NCI-H82 treated with DMSO at 0.1 percent for 48 hours (cell line): Measurements from ENCODE around the gene ENO2.

Experiments
- DNase-seq: peaks from one replicate; lab custom pipeline; 2025; ENCODE audit not compliant: unreplicated experiment; lab: John Stamatoyannopoulos, UW

The ENO2 gene

GRCh38 chr12:6959805-6960592, 45.6 kb downstream of the ENO2 start:
- no peak for DNase-seq

GRCh38 chr12:6960593-6961277, 46.4 kb downstream of the ENO2 start:
- no peak for DNase-seq

GRCh38 chr12:6961278-6961694, 46.9 kb downstream of the ENO2 start:
- no peak for DNase-seq

- peak; percentile 45 for DNase-seq
Observed at GRCh38 chr12:6961695-6962284, 47.4 kb downstream of the ENO2 start.

GRCh38 chr12:6962285-6963015, 48.1 kb downstream of the ENO2 start:
- no peak for DNase-seq

GRCh38 chr12:6963016-6963731, 48.8 kb downstream of the ENO2 start:
- DNase-seq: no peak

GRCh38 chr12:6963791-6964413, 49.5 kb downstream of the ENO2 start:
- no peak for DNase-seq

- no peak for DNase-seq
Observed at GRCh38 chr12:6964605-6965025, 50.2 kb downstream of the ENO2 start.

GRCh38 chr12:6965026-6965661, 50.8 kb downstream of the ENO2 start:
- peak; percentile 52 for DNase-seq

GRCh38 chr12:6965714-6966113, 51.3 kb downstream of the ENO2 start:
- DNase-seq: no peak

GRCh38 chr12:6966351-6966750, 52.0 kb downstream of the ENO2 start:
- DNase-seq: no peak

- DNase-seq: no peak
Observed at GRCh38 chr12:6967651-6968100, 53.3 kb downstream of the ENO2 start.

GRCh38 chr12:6968426-6968825, 54.0 kb downstream of the ENO2 start:
- DNase-seq: no peak

- DNase-seq: no peak
Observed at GRCh38 chr12:6970096-6970527, 55.7 kb downstream of the ENO2 start.
